G401 (cell line): ENCODE measurements around the gene GGA1. TPM values are rescaled to one million over a fixed set of nuclear protein-coding genes. Genes with fewer than 3 reads are reported as not detected.
A peak's percentile ranks its signal among the peaks of the same experiment; 100 is the strongest.
"Not testable (repeated sequence)": the region's sequence is repeated elsewhere in the genome, so short reads cannot be mapped to it uniquely, and the experiment has no call there.

Source experiments
- DNase-seq: peaks from one replicate; pipeline ENCODE4 v3.0.0-alpha.2; 2015; ENCODE audit warnings: low spot score
- in situ Hi-C: cut with HindIII; loops from 2 replicates; pipeline ENCODE4 v1.10.0; 2016; ENCODE audit warnings: low sequenced_read_pairs, mixed read lengths
- total RNA-seq: library from RNA; depleted of rRNA; stranded (reverse); fragments of >200 nt; shearing (Covaris generic); gene quantifications from 2 replicates; pipeline ENCODE4 v1.2.3, GENCODE V29; 2014

GGA1 gene
- total RNA-seq, 1 experiment from 2014 or later = 42.5 TPM

- DNase-seq = no peak
- in situ Hi-C loops = no loop called here
Observed at GRCh38 chr22:37569921-37570660, 38.5 kb upstream of the GGA1 start.

- in situ Hi-C loops = no loop called here
- no peak for DNase-seq
Observed at GRCh38 chr22:37570661-37570976, 38.0 kb upstream of the GGA1 start.

GRCh38 chr22:37571258-37571991, 37.2 kb upstream of the GGA1 start:
- no peak for DNase-seq
- in situ Hi-C loops = no loop called here

- no peak for DNase-seq
- in situ Hi-C loops = no loop called here
Observed at GRCh38 chr22:37571992-37572373, 36.7 kb upstream of the GGA1 start.

- in situ Hi-C loops = no loop called here
- no peak for DNase-seq
Observed at GRCh38 chr22:37575490-37576003, 33.1 kb upstream of the GGA1 start.

- in situ Hi-C loops = no loop called here
- no peak for DNase-seq
Observed at GRCh38 chr22:37578002-37578401, 30.6 kb upstream of the GGA1 start.

GRCh38 chr22:37581504-37581903, 27.1 kb upstream of the GGA1 start:
- in situ Hi-C loops = no loop called here
- DNase-seq = peak; percentile 89

- no peak for DNase-seq
- in situ Hi-C loops = no loop called here
Observed at GRCh38 chr22:37582526-37582925, 26.1 kb upstream of the GGA1 start.

- in situ Hi-C loops = no loop called here
Observed at GRCh38 chr22:37588546-37589215, 20.0 kb upstream of the GGA1 start.

GRCh38 chr22:37589636-37590035, 19.0 kb upstream of the GGA1 start:
- DNase-seq = no peak
- in situ Hi-C loops = no loop called here

More at GRCh38 chr22:37588546-37589215, 20.0 kb upstream of the GGA1 start:
- no peak for DNase-seq

GRCh38 chr22:37591081-37591480, 17.6 kb upstream of the GGA1 start:
- DNase-seq, in situ Hi-C loops: not testable (repeated sequence)

- in situ Hi-C loops = no loop called here
- DNase-seq = no peak
Observed at GRCh38 chr22:37591823-37592404, 16.7 kb upstream of the GGA1 start.

- no peak for DNase-seq
- in situ Hi-C loops = no loop called here
Observed at GRCh38 chr22:37594237-37594636, 14.4 kb upstream of the GGA1 start.

GRCh38 chr22:37599153-37599552, 9.5 kb upstream of the GGA1 start:
- in situ Hi-C loops = no loop called here
- DNase-seq = no peak

- in situ Hi-C loops = no loop called here
Observed at GRCh38 chr22:37601203-37601539, 7.5 kb upstream of the GGA1 start.

GRCh38 chr22:37601540-37602442, 6.8 kb upstream of the GGA1 start:
- in situ Hi-C loops = no loop called here

More at GRCh38 chr22:37601203-37601539, 7.5 kb upstream of the GGA1 start:
- DNase-seq = no peak

GRCh38 chr22:37602546-37603277, 5.9 kb upstream of the GGA1 start:
- in situ Hi-C loops, DNase-seq: not testable (repeated sequence)

More at GRCh38 chr22:37601540-37602442, 6.8 kb upstream of the GGA1 start:
- DNase-seq = peak; percentile 62

GRCh38 chr22:37604074-37604473, 4.6 kb upstream of the GGA1 start:
- in situ Hi-C loops = no loop called here
- no peak for DNase-seq
